ENCODE measurements around the gene ATXN7L1. TPM values are rescaled to one million over a fixed set of nuclear protein-coding genes. Genes with fewer than 3 reads are reported as not detected.

Gene ATXN7L1
- total and polyA plus RNA-seq, 2 of the 13 experiments (the other 11 are each of a cell fraction or from before 2014, with no cell fraction given) = 4.1 to 7.8 TPM

DNA sequence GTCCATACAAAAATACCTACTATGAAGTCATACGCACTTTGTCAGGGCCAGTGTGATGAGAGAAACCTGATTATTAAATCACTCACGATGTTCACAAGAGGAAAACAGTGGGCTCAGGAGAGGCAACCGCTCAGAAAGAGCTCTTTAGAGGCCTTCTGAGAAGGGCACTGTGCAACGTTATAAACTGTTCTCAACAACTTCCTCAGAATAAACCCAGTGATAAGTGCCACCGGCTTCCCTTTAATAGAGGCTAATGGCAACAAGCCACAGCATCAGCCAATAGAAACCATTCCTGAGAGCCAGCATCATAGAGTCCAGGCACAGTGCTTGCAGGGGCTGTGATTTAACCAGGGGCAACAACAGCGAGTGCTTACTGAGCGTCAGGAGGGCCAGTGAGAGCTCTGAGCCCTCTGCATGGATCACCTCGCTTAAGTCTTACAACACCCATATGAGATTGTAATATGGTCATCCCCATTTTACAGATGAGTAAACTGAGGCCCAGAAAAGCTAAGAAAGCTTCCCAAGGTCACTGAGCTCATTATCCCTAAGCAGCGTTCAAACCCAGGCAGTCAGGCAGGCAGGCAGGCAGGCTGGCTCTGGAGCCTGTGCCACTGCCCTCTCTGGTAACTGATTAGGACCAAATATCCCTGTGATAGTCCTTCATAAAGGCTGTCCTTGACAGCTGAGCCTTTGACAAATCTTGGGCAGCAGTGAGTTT, 30.9 kb upstream of the ATXN7L1 start:
- FAIRE-seq (no peak), ATAC-seq (no peak; the same call in 2 of the 3 replicates), DNase-seq (ENCODE audit: low spot score) (no peak)
- POLR2A ChIA-PET = no interaction called here
- Histone ChIP-seq H3K27me3 (ENCODE audit: control insufficient read depth in 1 of 2, insufficient read depth in 2 of 2, low read length in 2 of 2) (no peaks in the 10 kb centered on the region), H3K9ac (ENCODE audit: insufficient read depth, low read depth, low read length) (no peak overlapping the region), H3K27ac (ENCODE audit: extremely low read length, insufficient read depth, low read length) (no peak overlapping the region), H3K36me3 (replicated peaks in 1 of 2; ENCODE audit: control insufficient read depth in 1 of 2, insufficient read depth in 2 of 2, low read length in 2 of 2) (peaks cover 2 to 21% of the 10 kb centered on the region in 2 experiments; a peak in 3 of 5 replicates), H3K4me1 (ENCODE audit: insufficient read depth, low read length) (peaks cover 9% of the 10 kb centered on the region), H3K4me3 (replicated peaks in 1 of 3; ENCODE audit: insufficient read depth in 1 of 3, low read depth in 2 of 3, low read length in 3 of 3) (no peak overlapping the region), H4K20me1 (ENCODE audit: insufficient read depth, low read length) (peaks cover 6% of the 10 kb centered on the region; the same call in 1 of the 2 replicates), H3K4me2 (ENCODE audit: low read depth, low read length) (no peak overlapping the region), H2AFZ (ENCODE audit: low read length) (no peak overlapping the region), H3K9me3 (ENCODE audit: low read length) (no peaks in the 10 kb centered on the region), H3K79me2 (ENCODE audit: insufficient read depth, low read length) (peaks cover 4% of the 10 kb centered on the region)
- in situ Hi-C loops (cut with HindIII; ENCODE audit: extremely low pct_ligation_motif_present, low pct_unique_long_range_greater_than_20kb) = no loop called here
- peak; percentile 54; the same call in 1 of the 2 replicates for TF ChIP-seq ZMYM3 (CRISPR knock-in tag; IDR thresholded peaks at IDR 0.05)
- TF ChIP-seq ZNF629 (CRISPR knock-in tag; conservative IDR thresholded peaks at IDR 0.05) = peak; percentile 92
- TF ChIP-seq, protein P1, sequence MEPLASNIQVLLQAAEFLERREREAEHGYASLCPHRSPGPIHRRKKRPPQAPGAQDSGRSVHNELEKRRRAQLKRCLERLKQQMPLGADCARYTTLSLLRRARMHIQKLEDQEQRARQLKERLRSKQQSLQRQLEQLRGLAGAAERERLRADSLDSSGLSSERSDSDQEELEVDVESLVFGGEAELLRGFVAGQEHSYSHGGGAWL (CRISPR knock-in tag; IDR thresholded peaks at IDR 0.05) = no peak
- no peak for TF ChIP-seq HOXA7 (CRISPR knock-in tag; IDR thresholded peaks at IDR 0.05)
- intact Hi-C loops (cut with micrococcal nuclease; ENCODE audit: unreplicated experiment) = no loop called here
- CTCF ChIA-PET (ENCODE audit: low intra/inter-chr PET ratio, low total read pairs) = no interaction called here
- BruUV-seq (replicated peaks) = no TSS peak
- 92% methylated on average over 8 of the region's 9 CpGs for WGBS (ENCODE audit: low lambda C conversion rate)

DNA sequence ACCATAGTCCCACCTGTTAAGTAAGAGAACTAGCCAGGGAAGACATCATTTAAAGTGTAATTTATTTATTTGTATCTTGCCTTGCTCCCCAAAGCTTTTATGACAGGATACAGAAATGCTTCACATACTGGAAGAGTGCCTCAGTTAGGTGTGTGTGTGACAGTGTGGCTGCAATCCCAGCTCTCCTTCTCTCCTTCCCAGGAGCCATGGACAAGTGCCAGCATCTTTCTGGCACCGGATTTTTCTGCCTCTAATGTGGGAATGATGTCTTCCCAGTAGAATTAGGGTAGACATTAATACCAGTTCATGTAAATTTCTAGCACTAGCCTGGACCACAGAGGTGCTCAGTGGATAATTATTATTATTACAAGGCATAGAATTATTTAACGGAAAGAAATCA, 30.3 kb upstream of the ATXN7L1 start:
- no peak overlapping the region for H2AFZ ChIP-seq (ENCODE audit: low read length)
- H3K4me3 ChIP-seq (replicated peaks in 1 of 3; ENCODE audit: insufficient read depth in 1 of 3, low read depth in 2 of 3, low read length in 3 of 3) = no peak overlapping the region
- in situ Hi-C loops (cut with HindIII; ENCODE audit: extremely low pct_ligation_motif_present, low pct_unique_long_range_greater_than_20kb) = no loop called here
- peaks cover 2 to 21% of the 10 kb centered on the region in 2 experiments; a peak in 3 of 5 replicates for H3K36me3 ChIP-seq (replicated peaks in 1 of 2; ENCODE audit: control insufficient read depth in 1 of 2, insufficient read depth in 2 of 2, low read length in 2 of 2)
- peaks cover 6% of the 10 kb centered on the region; the same call in 1 of the 2 replicates for H4K20me1 ChIP-seq (ENCODE audit: insufficient read depth, low read length)
- intact Hi-C loops (cut with micrococcal nuclease; ENCODE audit: unreplicated experiment) = no loop called here
- H3K4me1 ChIP-seq (ENCODE audit: insufficient read depth, low read length) = peaks cover 9% of the 10 kb centered on the region
- POLR2A ChIA-PET = no interaction called here
- no peak for FAIRE-seq
- no TSS peak for BruUV-seq (replicated peaks)
- no peak for ATAC-seq
- no peak for DNase-seq (ENCODE audit: low spot score)
- no peak overlapping the region for H3K4me2 ChIP-seq (ENCODE audit: low read depth, low read length)
- peaks cover 6% of the 10 kb centered on the region for H3K79me2 ChIP-seq (ENCODE audit: insufficient read depth, low read length)
- H3K9me3 ChIP-seq (ENCODE audit: low read length) = no peaks in the 10 kb centered on the region
- CTCF ChIA-PET (ENCODE audit: low intra/inter-chr PET ratio, low total read pairs) = no interaction called here
- H3K27me3 ChIP-seq (ENCODE audit: control insufficient read depth in 1 of 2, insufficient read depth in 2 of 2, low read length in 2 of 2) = no peaks in the 10 kb centered on the region
- WGBS (ENCODE audit: low lambda C conversion rate) = 97% methylated on average over 2 of the region's 2 CpGs
- no peak overlapping the region for H3K27ac ChIP-seq (ENCODE audit: extremely low read length, insufficient read depth, low read length)
- no peak overlapping the region for H3K9ac ChIP-seq (ENCODE audit: insufficient read depth, low read depth, low read length)
- TF ChIP-seq KDM3A (CRISPR knock-in tag; IDR thresholded peaks at IDR 0.05; ENCODE audit: low read depth) = no peak
- no peak for TF ChIP-seq GABPB1 (CRISPR knock-in tag; IDR thresholded peaks at IDR 0.05)
- no peak for TF ChIP-seq NFIB (CRISPR knock-in tag; IDR thresholded peaks at IDR 0.05; ENCODE audit: borderline replicate concordance)
- TF ChIP-seq, protein P2, sequence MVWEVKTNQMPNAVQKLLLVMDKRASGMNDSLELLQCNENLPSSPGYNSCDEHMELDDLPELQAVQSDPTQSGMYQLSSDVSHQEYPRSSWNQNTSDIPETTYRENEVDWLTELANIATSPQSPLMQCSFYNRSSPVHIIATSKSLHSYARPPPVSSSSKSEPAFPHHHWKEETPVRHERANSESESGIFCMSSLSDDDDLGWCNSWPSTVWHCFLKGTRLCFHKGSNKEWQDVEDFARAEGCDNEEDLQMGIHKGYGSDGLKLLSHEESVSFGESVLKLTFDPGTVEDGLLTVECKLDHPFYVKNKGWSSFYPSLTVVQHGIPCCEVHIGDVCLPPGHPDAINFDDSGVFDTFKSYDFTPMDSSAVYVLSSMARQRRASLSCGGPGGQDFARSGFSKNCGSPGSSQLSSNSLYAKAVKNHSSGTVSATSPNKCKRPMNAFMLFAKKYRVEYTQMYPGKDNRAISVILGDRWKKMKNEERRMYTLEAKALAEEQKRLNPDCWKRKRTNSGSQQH (CRISPR knock-in tag; IDR thresholded peaks at IDR 0.05; ENCODE audit: low read depth) = no peak
- no peak for TF ChIP-seq ZNF256 (CRISPR knock-in tag; conservative IDR thresholded peaks at IDR 0.05)
- TF ChIP-seq U2AF1 (optimal IDR thresholded peaks at IDR 0.05; ENCODE audit: low read depth, low read length) = no peak
- no peak for TF ChIP-seq ZNF543 (CRISPR knock-in tag; IDR thresholded peaks at IDR 0.05)
- TF ChIP-seq, protein P3, sequence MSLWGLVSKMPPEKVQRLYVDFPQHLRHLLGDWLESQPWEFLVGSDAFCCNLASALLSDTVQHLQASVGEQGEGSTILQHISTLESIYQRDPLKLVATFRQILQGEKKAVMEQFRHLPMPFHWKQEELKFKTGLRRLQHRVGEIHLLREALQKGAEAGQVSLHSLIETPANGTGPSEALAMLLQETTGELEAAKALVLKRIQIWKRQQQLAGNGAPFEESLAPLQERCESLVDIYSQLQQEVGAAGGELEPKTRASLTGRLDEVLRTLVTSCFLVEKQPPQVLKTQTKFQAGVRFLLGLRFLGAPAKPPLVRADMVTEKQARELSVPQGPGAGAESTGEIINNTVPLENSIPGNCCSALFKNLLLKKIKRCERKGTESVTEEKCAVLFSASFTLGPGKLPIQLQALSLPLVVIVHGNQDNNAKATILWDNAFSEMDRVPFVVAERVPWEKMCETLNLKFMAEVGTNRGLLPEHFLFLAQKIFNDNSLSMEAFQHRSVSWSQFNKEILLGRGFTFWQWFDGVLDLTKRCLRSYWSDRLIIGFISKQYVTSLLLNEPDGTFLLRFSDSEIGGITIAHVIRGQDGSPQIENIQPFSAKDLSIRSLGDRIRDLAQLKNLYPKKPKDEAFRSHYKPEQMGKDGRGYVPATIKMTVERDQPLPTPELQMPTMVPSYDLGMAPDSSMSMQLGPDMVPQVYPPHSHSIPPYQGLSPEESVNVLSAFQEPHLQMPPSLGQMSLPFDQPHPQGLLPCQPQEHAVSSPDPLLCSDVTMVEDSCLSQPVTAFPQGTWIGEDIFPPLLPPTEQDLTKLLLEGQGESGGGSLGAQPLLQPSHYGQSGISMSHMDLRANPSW (CRISPR knock-in tag; IDR thresholded peaks at IDR 0.05; ENCODE audit: borderline replicate concordance) = no peak
- no peak for TF ChIP-seq MAFK (conservative IDR thresholded peaks at IDR 0.05 in 1 of 2, IDR thresholded peaks at IDR 0.05 in 1 of 2; ENCODE audit: low read length in 2 of 2)
